Caco-2 (cell line): ENCODE measurements around the gene ACTN1. TPM values are rescaled to one million over a fixed set of nuclear protein-coding genes. Genes with fewer than 3 reads are reported as not detected.

Experiments
- BruUV-seq: library from RNA; stranded (reverse); fragments of 400-500 nt; replicated peaks from 2 replicates; lab custom pipeline; 2021; lab: Mats Ljungman, UMichigan
- CTCF ChIA-PET: fragments of 300-600 bp; sonication (Branson Sonifier 250); formaldehyde crosslinking; loops from one replicate; lab custom pipeline; 2022; ENCODE audit warnings: antibody characterized with exemption; lab: Charles Lee
- POLR2A ChIA-PET: fragments of 300-600 bp; sonication (Branson Sonifier 250); formaldehyde crosslinking; loops from one replicate; lab custom pipeline; 2022; ENCODE audit warnings: antibody characterized with exemption; lab: Charles Lee
- DNase-seq, 2 experiments: peaks; one replicate each; pipeline versions ENCODE4 v3.0.0 to v3.0.0-alpha.2; 2020 to 2022
- H3K27me3 ChIP-seq: replicated peaks from 2 replicates; pipeline ENCODE4 v1.6.0; 2011; ENCODE audit warnings: low read length; ENCODE audit not compliant: control insufficient read depth, insufficient read depth
- H3K36me3 ChIP-seq: 2 replicates; pipeline ENCODE4 v1.5.1; 2011; ENCODE audit warnings: low read length; ENCODE audit not compliant: control insufficient read depth, insufficient read depth
- H3K4me1 ChIP-seq: fragments of 250-450 bp; sonication (Bioruptor Pico); 2 replicates; pipeline ENCODE4 v1.5.1; 2020; ENCODE audit warnings: mild to moderate bottlenecking
- H3K4me3 ChIP-seq: 2 replicates; pipeline ENCODE4 v1.5.1; 2011; ENCODE audit warnings: low read depth, mild to moderate bottlenecking, control low read depth, low read length
- H3K9me3 ChIP-seq: fragments of 250-450 bp; sonication (Bioruptor Pico); 2 replicates; pipeline ENCODE4 v1.5.1; 2020; ENCODE audit warnings: mild to moderate bottlenecking, moderate library complexity
- H3K27ac Mint-ChIP-seq: one replicate; pipeline ENCODE4 v1.8.0; 2022; ENCODE audit warnings: mixed read lengths; ENCODE audit not compliant: unreplicated experiment
- H3K27me3 Mint-ChIP-seq: one replicate; pipeline ENCODE4 v1.8.0; 2022; ENCODE audit warnings: mixed read lengths; ENCODE audit not compliant: insufficient read depth, unreplicated experiment
- H3K36me3 Mint-ChIP-seq: one replicate; pipeline ENCODE4 v1.8.0; 2022; ENCODE audit warnings: mild to moderate bottlenecking, mixed read lengths; ENCODE audit not compliant: insufficient read depth, unreplicated experiment
- H3K4me1 Mint-ChIP-seq: one replicate; pipeline ENCODE4 v1.8.0; 2022; ENCODE audit warnings: low read depth, mixed read lengths; ENCODE audit not compliant: unreplicated experiment
- H3K4me3 Mint-ChIP-seq: one replicate; pipeline ENCODE4 v1.8.0; 2022; ENCODE audit warnings: mild to moderate bottlenecking, moderate library complexity, mixed read lengths; ENCODE audit not compliant: unreplicated experiment
- H3K9me3 Mint-ChIP-seq: one replicate; pipeline ENCODE4 v1.8.0; 2022; ENCODE audit warnings: mixed read lengths; ENCODE audit not compliant: unreplicated experiment
- CTCF ChIP-seq, 2 experiments: fragments of 200-600 bp in 1 of 2; IDR thresholded peaks; 1 replicate in 1 of 2; 2 replicates in 1 of 2; pipeline versions ENCODE4 v1.5.1 to v1.8.0; 2011 to 2022; ENCODE audit warnings: antibody characterized with exemption in 1 of 2, control low read depth in 1 of 2, inconsistent platforms in 1 of 2, low read depth in 1 of 2, low read length in 1 of 2, mild to moderate bottlenecking in 1 of 2, moderate library complexity in 1 of 2; ENCODE audit not compliant: insufficient read depth in 1 of 2, severe bottlenecking in 1 of 2, unreplicated experiment in 1 of 2
- intact Hi-C: fragments of 100-400 bp; cut with micrococcal nuclease; formaldehyde crosslinking; loops from one replicate; pipeline ENCODE4 v1.10.0; 2022; ENCODE audit not compliant: unreplicated experiment
- total RNA-seq: library from RNA; stranded (reverse); gene quantifications from 2 replicates; pipeline ENCODE4 v1.2.3, GENCODE V29; 2022

ACTN1 gene
- total RNA-seq, 1 experiment from 2014 or later, result 170 TPM

- no peak overlapping the region for H3K4me3 Mint-ChIP-seq
- H3K27ac Mint-ChIP-seq, result no peak overlapping the region
- no peaks in the 10 kb centered on the region for H3K27me3 Mint-ChIP-seq
- peaks cover 60% of the 10 kb centered on the region for H3K36me3 Mint-ChIP-seq
- intact Hi-C loops, result no loop called here
- peaks cover 7% of the 10 kb centered on the region; the same call in 1 of the 2 replicates for H3K36me3 ChIP-seq
- no peak for DNase-seq
- TF ChIP-seq CTCF (IDR thresholded peaks at IDR 0.05; ENCODE audit: insufficient read depth in 1 of 2, low read depth in 1 of 2, low read length in 1 of 2, severe bottlenecking in 1 of 2, unreplicated experiment in 1 of 2), result no peak
- H3K9me3 Mint-ChIP-seq, result no peaks in the 10 kb centered on the region
- no peaks in the 10 kb centered on the region for H3K9me3 ChIP-seq
- ChIA-PET CTCF (no interaction called here), POLR2A (no interaction called here)
- BruUV-seq, result no TSS peak
- no peaks in the 10 kb centered on the region for H3K27me3 ChIP-seq
- H3K4me1 ChIP-seq, result no peaks in the 10 kb centered on the region
- H3K4me3 ChIP-seq, result no peak overlapping the region
- no peaks in the 10 kb centered on the region for H3K4me1 Mint-ChIP-seq
These were observed 86.1 kb downstream of the ACTN1 start for GRCh38 chr14:68892961-68893360.

GRCh38 chr14:68891851-68892660 lies 87.0 kb downstream of the ACTN1 start:
- Mint-ChIP-seq H3K4me1 (no peaks in the 10 kb centered on the region), H3K4me3 (no peak overlapping the region), H3K36me3 (peaks cover 60% of the 10 kb centered on the region), H3K27ac (no peak overlapping the region), H3K27me3 (no peaks in the 10 kb centered on the region), H3K9me3 (no peaks in the 10 kb centered on the region)
- Histone ChIP-seq H3K4me1 (no peaks in the 10 kb centered on the region), H3K9me3 (no peaks in the 10 kb centered on the region), H3K27me3 (no peaks in the 10 kb centered on the region), H3K4me3 (no peak overlapping the region), H3K36me3 (peaks cover 7% of the 10 kb centered on the region; the same call in 1 of the 2 replicates)
- ChIA-PET CTCF (no interaction called here), POLR2A (no interaction called here)
- intact Hi-C loops, result no loop called here
- no peak for DNase-seq
- no peak for TF ChIP-seq CTCF (IDR thresholded peaks at IDR 0.05; ENCODE audit: insufficient read depth in 1 of 2, low read depth in 1 of 2, low read length in 1 of 2, severe bottlenecking in 1 of 2, unreplicated experiment in 1 of 2)
- BruUV-seq, result no TSS peak

- H3K4me1 ChIP-seq, result no peaks in the 10 kb centered on the region
- no peaks in the 10 kb centered on the region for H3K9me3 Mint-ChIP-seq
- ChIA-PET CTCF (no interaction called here), POLR2A (no interaction called here)
- no peak overlapping the region for H3K4me3 Mint-ChIP-seq
- H3K36me3 ChIP-seq, result peaks cover 8% of the 10 kb centered on the region; the same call in 1 of the 2 replicates
- no peaks in the 10 kb centered on the region for H3K27me3 ChIP-seq
- no peaks in the 10 kb centered on the region for H3K4me1 Mint-ChIP-seq
- H3K27ac Mint-ChIP-seq, result peak overlapping the region; percentile 29
- BruUV-seq, result no TSS peak
- intact Hi-C loops, result no loop called here
- no peak for TF ChIP-seq CTCF (IDR thresholded peaks at IDR 0.05; ENCODE audit: insufficient read depth in 1 of 2, low read depth in 1 of 2, low read length in 1 of 2, severe bottlenecking in 1 of 2, unreplicated experiment in 1 of 2)
- no peaks in the 10 kb centered on the region for H3K27me3 Mint-ChIP-seq
- H3K4me3 ChIP-seq, result no peak overlapping the region
- H3K36me3 Mint-ChIP-seq, result peaks cover 71% of the 10 kb centered on the region
- DNase-seq, result no peak
- H3K9me3 ChIP-seq, result no peaks in the 10 kb centered on the region
These were observed 88.8 kb downstream of the ACTN1 start for GRCh38 chr14:68890173-68890931.
